Heart right ventricle (tissue), 16 donors: Measurements from ENCODE around the gene PORCN. TPM values are rescaled to one million over a fixed set of nuclear protein-coding genes. Genes with fewer than 3 reads are reported as not detected.

ENCODE experiments used
- ATAC-seq, 8 donors: fragments of 200-7000 bp; cut with Tn5 transposase; one replicate each; pipeline ENCODE4 v1.9.1; 2020; ENCODE audit warnings: mild to moderate bottlenecking in 8 of 8, moderate library complexity in 8 of 8, moderate number of reproducible peaks in 1 of 8
- DNase-seq, 2 donors: peaks; one replicate each; pipeline ENCODE4 v3.0.0-alpha.2; 2020
- H3K27ac ChIP-seq, 10 donors: fragments of 200-600 bp; sonication (generic) in 2 of 10; one replicate each; pipeline versions ENCODE4 v1.5.0 to v1.8.0; 2020 to 2022; ENCODE audit warnings: mild to moderate bottlenecking in 3 of 10
- H3K27me3 ChIP-seq, 7 donors: fragments of 200-600 bp; one replicate each; pipeline ENCODE4 v1.8.0; 2021 to 2022; ENCODE audit warnings: mild to moderate bottlenecking in 2 of 7
- H3K36me3 ChIP-seq, 9 donors: fragments of 200-600 bp; sonication (generic) in 1 of 9; one replicate each; pipeline versions ENCODE4 v1.5.0 to v1.8.0; 2020 to 2022; ENCODE audit warnings: mild to moderate bottlenecking in 2 of 9
- H3K4me1 ChIP-seq, 9 donors: fragments of 200-600 bp; sonication (generic) in 1 of 9; one replicate each; pipeline versions ENCODE4 v1.5.0 to v1.8.0; 2020 to 2022; ENCODE audit warnings: mild to moderate bottlenecking in 4 of 9
- H3K4me3 ChIP-seq, 10 donors: fragments of 200-600 bp; sonication (generic) in 2 of 10; one replicate each; pipeline versions ENCODE4 v1.5.0 to v1.8.0; 2020 to 2022; ENCODE audit warnings: mild to moderate bottlenecking in 7 of 10, moderate library complexity in 2 of 10
- H3K9me3 ChIP-seq, 11 donors: fragments of 200-600 bp in 10 of 11; sonication (generic) in 2 of 11; one replicate each; pipeline versions ENCODE4 v1.5.0 to v1.8.0; 2013 to 2022; ENCODE audit warnings: mild to moderate bottlenecking in 2 of 11, control low read depth in 1 of 11, moderate library complexity in 1 of 11
- CTCF ChIP-seq, 9 donors: fragments of 200-600 bp; sonication (generic) in 2 of 9; IDR thresholded peaks; one replicate each; pipeline versions ENCODE4 v1.5.0 to v1.8.0; 2021 to 2022; ENCODE audit warnings: antibody characterized with exemption in 9 of 9, mild to moderate bottlenecking in 5 of 9, moderate library complexity in 1 of 9
- WGBS, 2 donors: extraction: QIAGEN DNeasy Blood & Tissue Kit; methylation state at CpG; one replicate each; pipeline ENCODE4 v1.1.7; 2013; ENCODE audit warnings: inconsistent platforms in 1 of 2; 5-methylcytosine and 5-hydroxymethylcytosine counted together
- intact Hi-C, 10 donors: fragments of 100-400 bp; cut with DNase I; formaldehyde crosslinking; loops; one replicate each; pipeline versions ENCODE4 v1.11.1 to v1.14.2; 2022
- polyA plus RNA-seq, 2 donors: library from polyadenylated mRNA; stranded (reverse); fragments of 200-250 nt; gene quantifications; one replicate each; pipeline ENCODE4 v1.2.3, GENCODE V29; 2013
- total RNA-seq, 10 donors: library from RNA; stranded (reverse); fragmentation: NEBNext Ultra II Directional in 3 of 10; extraction: Animal tissue kit (Norgen Biotek cat#: 25700) in 3 of 10; gene quantifications; one replicate each; pipeline versions ENCODE4 v1.2.1 to v1.2.4, GENCODE V29; 2021 to 2023
- donor health status: Arrhythmogenic right ventricular cardiomyopathy.
- donor health status: ischemic (EF 13 %, LVEDD 7.1; RV severe dilation, severe dysfunction).
- donor health status: healthy with polysubstance abuse.
- donor health status: DM: no; HTN: yes; CAD: no.
- donor health status: DM: no; HTN: no; CAD: no.
- donor health status: ischemic (EF 25% LVEDD 6.9; RV normal size, moderate dysfunction).
- donor health status: ischemic (EF 25% LVEDD 5.7; RV mildly dilated, moderate dysfunction).
- donor health status: healthy.
- donor health status: DM: yes; HTN: yes; CAD: no.
- donor health status: Ischemic cardiomyopathy.
- donor health status: ischemic (EF 35%, LVEDD 5.7; RV mildly dilated, moderate dysfunction).
- donor health status: nonischemic (EF 11% LVEDD 7.7; RV severe dilation, severe dysfunction).
- donor health status: DM: yes; HTN: yes; CAD: no.
- donor health status: PGD.
- donor health status: ischemic (EF 29% LVEDD 5.4; RV normal size, mild dysfunction).
- donor health status: nonischemic (EF 23%, LVEDD 6.1; RV moderate dilation, normal function).

The PORCN gene
- total and polyA plus RNA-seq, 12 donors, result 9.9 to 26.7 (median 13.1) TPM

GRCh38 chrX:48489296-48489695 lies 19.5 kb upstream of the PORCN start:
- 90 to 92% methylated on average over 8 to 9 of the region's 9 CpGs for WGBS, 2 donors
- Histone ChIP-seq H3K4me3 (no peak overlapping the region), H3K4me1 (peaks cover 0 to 3% (median 0%) of the 10 kb centered on the region in 9 donors), H3K27me3 (no peaks in the 10 kb centered on the region), H3K27ac (no peak overlapping the region), H3K36me3 (peaks cover 0 to 18% (median 0%) of the 10 kb centered on the region in 9 donors), H3K9me3 (no peaks in the 10 kb centered on the region)
- no peak for ATAC-seq
- TF ChIP-seq CTCF (IDR thresholded peaks at IDR 0.05), result no peak
- intact Hi-C loops, result no loop called here
- no peak for DNase-seq

- 72 to 77% methylated on average over 2 of the region's 2 CpGs for WGBS, 2 donors
- TF ChIP-seq CTCF (IDR thresholded peaks at IDR 0.05), result no peak
- Histone ChIP-seq H3K27ac (no peak overlapping the region), H3K9me3 (no peaks in the 10 kb centered on the region), H3K4me1 (peaks cover 0 to 3% (median 0%) of the 10 kb centered on the region in 9 donors), H3K4me3 (no peak overlapping the region), H3K36me3 (peaks cover 0 to 13% (median 0%) of the 10 kb centered on the region in 9 donors), H3K27me3 (peaks cover 0 to 4% (median 0%) of the 10 kb centered on the region in 7 donors)
- intact Hi-C loops, result loop anchor here in 5 of 10 donors (5.0 to 10.0 kb wide), 2 partner anchors 405 to 408 kb away; no protein-coding TSS in a partner anchor
- ATAC-seq (no peak), DNase-seq (no peak)
Measured at GRCh38 chrX:48489892-48490291, 18.9 kb upstream of the PORCN start.

DNA sequence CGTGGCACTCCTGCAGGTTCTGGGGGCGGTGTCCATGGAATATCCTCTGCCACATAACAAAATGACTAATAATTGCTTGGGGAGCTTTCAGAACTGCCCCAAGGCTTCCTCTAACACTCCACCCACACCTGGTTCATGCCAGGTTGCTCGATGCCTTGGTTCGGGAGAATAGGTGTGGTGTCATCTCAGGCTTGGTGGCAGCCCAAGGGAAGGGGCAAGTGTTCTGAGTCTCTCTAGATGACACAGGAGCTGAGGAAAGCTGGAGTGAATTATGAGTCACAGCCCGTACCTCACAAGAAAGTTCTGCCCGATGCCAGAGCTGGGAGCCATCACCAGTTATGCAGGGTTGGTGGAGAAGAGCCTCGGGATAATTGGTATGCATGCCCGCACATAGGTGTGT lies 18.1 kb upstream of the PORCN start:
- Histone ChIP-seq H3K36me3 (peaks cover 0 to 10% (median 0%) of the 10 kb centered on the region in 9 donors), H3K4me3 (no peak overlapping the region), H3K27me3 (peaks cover 0 to 5% (median 0%) of the 10 kb centered on the region in 7 donors), H3K4me1 (peaks cover 0 to 3% (median 0%) of the 10 kb centered on the region in 9 donors), H3K27ac (no peak overlapping the region), H3K9me3 (no peaks in the 10 kb centered on the region)
- TF ChIP-seq CTCF (IDR thresholded peaks at IDR 0.05), result no peak
- intact Hi-C loops, result loop anchor here in 5 of 10 donors (5.0 to 10.0 kb wide), 2 partner anchors 406 to 408 kb away; no protein-coding TSS in a partner anchor
- ATAC-seq (no peak), DNase-seq (no peak)
- WGBS, 2 donors, result 85 to 88% methylated on average over 8 of the region's 8 CpGs

DNA sequence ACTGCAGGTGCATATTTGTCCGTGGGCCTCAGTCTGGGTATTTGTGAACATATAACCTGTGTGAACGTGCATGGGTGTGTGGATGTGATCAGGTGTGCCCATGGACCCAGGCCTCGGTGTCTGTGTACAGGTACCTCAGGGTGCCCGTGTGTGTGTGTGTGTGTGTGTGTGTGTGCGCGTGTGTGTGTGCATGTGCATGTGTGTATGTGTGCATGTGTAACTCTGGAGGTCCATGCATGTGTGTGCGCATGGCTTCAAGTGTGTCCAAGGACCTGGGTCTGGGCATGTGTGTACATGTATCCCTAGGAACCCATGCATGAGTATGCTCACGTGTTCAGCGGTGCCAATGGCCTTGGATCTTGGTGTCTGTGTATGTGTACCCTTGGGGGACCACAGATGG lies 17.0 kb upstream of the PORCN start:
- ATAC-seq (no peak), DNase-seq (no peak)
- H3K27me3 ChIP-seq, result peaks cover 0 to 5% (median 0%) of the 10 kb centered on the region in 7 donors
- H3K36me3 ChIP-seq, result peaks cover 0 to 3% (median 0%) of the 10 kb centered on the region in 9 donors
- H3K27ac ChIP-seq, result no peak overlapping the region
- WGBS, 2 donors, result 90 to 93% methylated on average over 9 of the region's 9 CpGs
- H3K9me3 ChIP-seq, result no peaks in the 10 kb centered on the region
- intact Hi-C loops, result loop anchor here in 5 of 10 donors (5.0 to 10.0 kb wide), 2 partner anchors 407 to 410 kb away; no protein-coding TSS in a partner anchor
- H3K4me1 ChIP-seq, result peaks cover 0 to 3% (median 0%) of the 10 kb centered on the region in 9 donors
- no peak for TF ChIP-seq CTCF (IDR thresholded peaks at IDR 0.05)
- no peak overlapping the region for H3K4me3 ChIP-seq
